GM04503 (cell line): ENCODE measurements around the gene TMEM132D.
"Not testable (repeated sequence)": the region's sequence is repeated elsewhere in the genome, so short reads cannot be mapped to it uniquely, and the experiment has no call there.

Experiments
- DNase-seq: peaks from one replicate; pipeline ENCODE4 v3.0.0-alpha.2; 2012; ENCODE audit warnings: low read depth

Gene TMEM132D

GRCh38 chr12:129903956-129904829 is at the start of gene TMEM132D:
TSS of gene TMEM132D (minus strand) at chr12:129904025.
- no peak for DNase-seq

GRCh38 chr12:129949651-129950050 is 45.8 kb upstream of the TMEM132D start:
- DNase-seq, result no peak

GRCh38 chr12:129941618-129942017 is 37.8 kb upstream of the TMEM132D start:
- DNase-seq, result no peak

- DNase-seq, result no peak
These were observed 34.3 kb upstream of the TMEM132D start for GRCh38 chr12:129938089-129938488.

- DNase-seq, result no peak
These were observed 33.6 kb upstream of the TMEM132D start for GRCh38 chr12:129937426-129937825.

GRCh38 chr12:129928643-129929042 is 24.8 kb upstream of the TMEM132D start:
- no peak for DNase-seq

GRCh38 chr12:129927316-129927900 is 23.6 kb upstream of the TMEM132D start:
- no peak for DNase-seq

- no peak for DNase-seq
These were observed 7.7 kb upstream of the TMEM132D start for GRCh38 chr12:129911428-129912049.

- DNase-seq, result no peak
These were observed 5.5 kb upstream of the TMEM132D start for GRCh38 chr12:129909051-129910020.

GRCh38 chr12:129903092-129903945 is 506 bp downstream of the TMEM132D start:
- no peak for DNase-seq

- DNase-seq, result no peak
These were observed 1.3 kb downstream of the TMEM132D start for GRCh38 chr12:129902371-129903091.

- DNase-seq, result no peak
These were observed 2.6 kb downstream of the TMEM132D start for GRCh38 chr12:129901254-129901653.

GRCh38 chr12:129900306-129900705 is 3.5 kb downstream of the TMEM132D start:
- no peak for DNase-seq

GRCh38 chr12:129899045-129899444 is 4.8 kb downstream of the TMEM132D start:
- not testable (repeated sequence) for DNase-seq

- DNase-seq, result no peak
These were observed 10.1 kb downstream of the TMEM132D start for GRCh38 chr12:129893691-129894090.

GRCh38 chr12:129887101-129887500 is 16.7 kb downstream of the TMEM132D start:
- no peak for DNase-seq

- DNase-seq, result no peak
These were observed 17.3 kb downstream of the TMEM132D start for GRCh38 chr12:129886541-129886940.

- DNase-seq, result no peak
These were observed 18.5 kb downstream of the TMEM132D start for GRCh38 chr12:129885287-129885686.

- no peak for DNase-seq
These were observed 26.4 kb downstream of the TMEM132D start for GRCh38 chr12:129877411-129877810.

GRCh38 chr12:129873833-129874208 is 30.0 kb downstream of the TMEM132D start:
- DNase-seq, result no peak
